SK-N-MC (cell line): Measurements from ENCODE around the gene PLA2G4F.

ENCODE experiments used
- EZH2 ChIP-seq: fragments of 200-600 bp; sonication (generic); IDR thresholded peaks from one replicate; pipeline ENCODE4 v1.6.1; 2017; ENCODE audit warnings: antibody characterized with exemption
- FOXP2 ChIP-seq: optimal IDR thresholded peaks from 2 replicates; pipeline ENCODE3; 2011; ENCODE audit warnings: mild to moderate bottlenecking, moderate library complexity; ENCODE audit not compliant: insufficient read depth; ENCODE audit errors: extremely low read length, control extremely low read depth
- POLR2AphosphoS5 ChIP-seq: IDR thresholded peaks from 2 replicates; pipeline ENCODE4 v1.6.1; 2012; ENCODE audit warnings: mild to moderate bottlenecking, low read depth, low read length, borderline replicate concordance

DNA sequence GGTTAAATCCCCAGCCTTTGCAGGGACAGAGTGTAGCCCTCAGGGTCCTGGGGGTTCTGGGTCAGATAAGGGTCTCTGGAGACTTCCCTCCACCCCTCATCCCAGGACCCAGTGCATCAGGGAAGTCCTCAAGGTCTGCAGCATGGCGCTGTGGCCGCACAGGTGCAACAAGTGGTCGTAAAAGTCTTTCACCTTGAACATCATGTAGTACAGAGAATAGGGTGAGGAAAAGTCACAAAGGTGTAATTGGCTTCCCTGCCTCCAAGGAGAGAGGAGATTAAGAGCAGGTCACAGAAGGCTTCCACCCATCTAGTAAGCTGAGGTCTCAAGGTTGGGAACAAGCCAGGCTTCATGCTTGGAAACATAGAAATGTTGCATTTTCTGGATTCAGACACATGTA lies 32.9 kb downstream of the PLA2G4F start:
- TF ChIP-seq EZH2 (no peak), FOXP2 (no peak), POLR2AphosphoS5 (no peak)
